K562 (cell line): ENCODE data around the gene PDF. TPM values are rescaled to one million over a fixed set of nuclear protein-coding genes. Genes with fewer than 3 reads are reported as not detected.

Experiments
- ATAC-seq: fragments of 200-7000 bp; cut with Tn5 transposase; 3 replicates; pipeline ENCODE4 v1.9.1; 2020; ENCODE audit warnings: moderate library complexity
- BruUV-seq: library from RNA; stranded (reverse); fragments of 400-500 nt; replicated peaks from 2 replicates; lab custom pipeline; 2021; lab: Mats Ljungman, UMichigan
- CTCF ChIA-PET: fragments of 300-600 bp; formaldehyde crosslinking; extraction: SDS; loops from one replicate; lab custom pipeline; 2021; ENCODE audit warnings: low intra/inter-chr PET ratio; lab: Yijun Ruan, JAX
- POLR2A ChIA-PET: fragments of 300-600, 350-650 bp; sonication (Branson Sonifier 250); formaldehyde crosslinking; extraction: SDS; loops from one replicate; lab custom pipeline; 2021; ENCODE audit warnings: antibody characterized with exemption, inconsistent platforms; lab: Yijun Ruan, JAX
- DNase-seq, 4 experiments: peaks; one replicate each; pipeline versions ENCODE4 v3.0.0 to v3.0.0-alpha.2; 2011 to 2018; ENCODE audit warnings: low spot score in 3 of 4, mixed read lengths in 3 of 4; ENCODE audit errors: extremely low read depth in 1 of 4
- FAIRE-seq: peaks from 2 replicates; lab custom pipeline; 2011; peaks lifted over from hg19 to GRCh38; lab: Jason Lieb, UNC
- H2AFZ ChIP-seq: 2 replicates; pipeline ENCODE4 v1.6.0; 2011; ENCODE audit warnings: low read depth, low read length, control low read depth, inconsistent platforms
- H3K27ac ChIP-seq: fragments of 200-600 bp; 3 replicates; pipeline ENCODE4 v1.8.0; 2011; ENCODE audit warnings: low read depth, mild to moderate bottlenecking, control low read depth, inconsistent platforms, low read length, moderate library complexity, mixed read lengths; ENCODE audit errors: extremely low read depth
- H3K27me3 ChIP-seq, 2 experiments: fragments of 300-600 bp in 1 of 2; 2 replicates in 1 of 2; 3 replicates in 1 of 2; pipeline versions ENCODE4 v1.6.0 to v1.8.0; 2011; ENCODE audit warnings: inconsistent platforms in 2 of 2, low read length in 2 of 2, mild to moderate bottlenecking in 1 of 2, mixed read lengths in 1 of 2, moderate library complexity in 1 of 2; ENCODE audit not compliant: control insufficient read depth in 2 of 2, insufficient read depth in 2 of 2
- H3K36me3 ChIP-seq: fragments of 300-600 bp; 3 replicates; pipeline ENCODE4 v1.8.0; 2011; ENCODE audit warnings: mild to moderate bottlenecking, low read length, inconsistent platforms; ENCODE audit not compliant: control insufficient read depth, insufficient read depth
- H3K4me1 ChIP-seq, 2 experiments: fragments of 200-600 bp in 1 of 2; replicated peaks in 1 of 2; 2 replicates in 1 of 2; 3 replicates in 1 of 2; pipeline versions ENCODE4 v1.5.1 to v1.8.0; 2011; ENCODE audit warnings: inconsistent platforms in 2 of 2, low read length in 2 of 2, mild to moderate bottlenecking in 1 of 2, mixed read lengths in 1 of 2, moderate library complexity in 1 of 2; ENCODE audit not compliant: control insufficient read depth in 2 of 2, insufficient read depth in 2 of 2
- H3K4me2 ChIP-seq: 2 replicates; pipeline ENCODE4 v1.6.1; 2011; ENCODE audit warnings: low read length, control low read depth, inconsistent platforms, mixed read lengths; ENCODE audit not compliant: insufficient read depth
- H3K4me3 ChIP-seq: fragments of 200-600 bp; sonication (generic), shearing (Covaris generic); 2 replicates; pipeline ENCODE4 v1.5.1; 2016; ENCODE audit warnings: control low read depth, inconsistent platforms
- H3K79me2 ChIP-seq: fragments of 200-600 bp; 3 replicates; pipeline ENCODE4 v1.8.0; 2011; ENCODE audit warnings: low read length, inconsistent platforms; ENCODE audit not compliant: control insufficient read depth, insufficient read depth
- H3K9ac ChIP-seq, 2 experiments: 2 replicates each; pipeline versions ENCODE4 v1.6.0 to v1.6.1; 2011; ENCODE audit warnings: low read depth in 2 of 2, low read length in 2 of 2, control low read depth in 1 of 2, inconsistent platforms in 1 of 2, mild to moderate bottlenecking in 1 of 2, mixed read lengths in 1 of 2; ENCODE audit not compliant: insufficient read depth in 1 of 2
- H3K9me1 ChIP-seq: one replicate; pipeline ENCODE4 v1.6.0; 2011; ENCODE audit warnings: inconsistent platforms, mild to moderate bottlenecking, low read length, moderate library complexity; ENCODE audit not compliant: control insufficient read depth, insufficient read depth
- H3K9me3 ChIP-seq: replicated peaks from 2 replicates; pipeline ENCODE4 v1.5.1; 2011; ENCODE audit warnings: low read depth, low read length, inconsistent platforms; ENCODE audit not compliant: control insufficient read depth, insufficient read depth
- H4K20me1 ChIP-seq: replicated peaks from 2 replicates; pipeline ENCODE4 v1.6.1; 2011; ENCODE audit warnings: low read length, inconsistent platforms, mixed read lengths; ENCODE audit not compliant: control insufficient read depth, insufficient read depth
- ATF6 ChIP-seq: sonication (generic); formaldehyde crosslinking; IDR thresholded peaks from 2 replicates; pipeline ENCODE4 v1.4.0; 2020; ENCODE audit warnings: mild to moderate bottlenecking, missing genetic modification reagents
- CTCFL ChIP-seq: IDR thresholded peaks from 2 replicates; pipeline ENCODE4 v1.6.1; 2011; ENCODE audit warnings: borderline replicate concordance, low read depth, mild to moderate bottlenecking, moderate library complexity, low read length; ENCODE audit not compliant: insufficient read depth, poor library complexity, severe bottlenecking
- E2F6 ChIP-seq, 2 experiments: IDR thresholded peaks; 2 replicates each; pipeline ENCODE4 v1.6.1; 2011; ENCODE audit warnings: borderline replicate concordance in 1 of 2, control low read depth in 1 of 2, low read depth in 1 of 2, low read length in 1 of 2, mild to moderate bottlenecking in 1 of 2, mixed read lengths in 1 of 2, moderate library complexity in 1 of 2; ENCODE audit not compliant: insufficient read depth in 1 of 2, insufficient read length in 1 of 2, poor library complexity in 1 of 2, severe bottlenecking in 1 of 2; ENCODE audit errors: extremely low read depth in 1 of 2
- FUS ChIP-seq: fragments of 200-400 bp; formaldehyde crosslinking; optimal IDR thresholded peaks from 2 replicates; pipeline ENCODE3; 2017; ENCODE audit warnings: low read depth, low read length
- HNRNPK ChIP-seq: fragments of 200-400 bp; formaldehyde crosslinking; IDR thresholded peaks from one replicate; pipeline ENCODE4 v1.6.1; 2018; ENCODE audit warnings: mild to moderate bottlenecking, low read depth, low read length; ENCODE audit not compliant: poor library complexity, severe bottlenecking
- SMAD2 ChIP-seq: fragments of 150-350 bp; IDR thresholded peaks from 2 replicates; pipeline ENCODE4 v1.6.1; 2014; ENCODE audit warnings: low read depth, mild to moderate bottlenecking, low read length
- ZC3H11A ChIP-seq: IDR thresholded peaks from 2 replicates; pipeline ENCODE4 v1.6.1; 2012; ENCODE audit warnings: low read depth, low read length, improper control_type of control experiment
- ZMIZ1 ChIP-seq, 2 experiments: fragments of 150-350 bp in 1 of 2; IDR thresholded peaks; 2 replicates each; pipeline ENCODE4 v1.6.1; 2012 to 2016; ENCODE audit warnings: low read depth in 2 of 2, low read length in 2 of 2, mild to moderate bottlenecking in 1 of 2, moderate library complexity in 1 of 2
- ZNF23 ChIP-seq: fragments of 250-450 bp; sonication (Bioruptor Pico); IDR thresholded peaks from 2 replicates; pipeline ENCODE4 v1.4.0; 2020; ENCODE audit warnings: mild to moderate bottlenecking
- ZNF408 ChIP-seq: fragments of 250-450 bp; sonication (Bioruptor Pico); IDR thresholded peaks from 2 replicates; pipeline ENCODE4 v1.4.0; 2020; ENCODE audit warnings: low read depth, mild to moderate bottlenecking, moderate library complexity
- ZNF778 ChIP-seq: fragments of 450-650 bp; formaldehyde crosslinking; IDR thresholded peaks from 2 replicates; pipeline ENCODE4 v1.4.0; 2020; ENCODE audit warnings: mild to moderate bottlenecking, moderate library complexity
- WGBS: fragments of 100-300 bp; shearing (Covaris generic); methylation state at CpG from one replicate; pipeline ENCODE4 v1.1.6; 2016; ENCODE audit warnings: low coverage, mixed read lengths; ENCODE audit not compliant: insufficient coverage; ENCODE audit errors: missing lambda C conversion rate; 5-methylcytosine and 5-hydroxymethylcytosine counted together
- in situ Hi-C: fragments of 300-500 bp; cut with MboI; formaldehyde crosslinking; loops from 4 replicates; pipeline ENCODE4 v1.15.0; 2018; ENCODE audit warnings: inconsistent platforms, mixed read lengths
- intact Hi-C: fragments of 100-400 bp; cut with micrococcal nuclease; formaldehyde crosslinking; loops from 2 replicates; pipeline ENCODE4 v1.14.2; 2022
- polyA plus RNA-seq, 8 experiments: library from polyadenylated mRNA; depleted of rRNA in 4 of 8; stranded (reverse) in 5 of 8; unstranded in 3 of 8; fragments of >200 nt; fragmentation: Nextera tagmentation in 2 of 8; fragmentation: Illumina TruSeq in 1 of 8; extraction: Ambion mirVana in 2 of 8; extraction: Trizol in 1 of 8; gene quantifications; 2 replicates each; pipeline versions ENCODE4 v1.2.1 to v1.2.3, GENCODE V29; 2011 to 2014; ENCODE audit warnings: inconsistent platforms in 1 of 8, missing spikeins in 1 of 8
- total RNA-seq, 7 experiments: library from RNA; depleted of rRNA in 6 of 7; stranded (reverse); fragments of >200 nt in 6 of 7; fragmentation: Illumina TruSeq in 2 of 7; extraction: Trizol in 2 of 7; gene quantifications; 2 replicates each; pipeline versions ENCODE4 v1.2.1 to v1.2.3, GENCODE V29; 2011 to 2021; ENCODE audit warnings: low replicate concordance in 1 of 7

PDF gene
- total and polyA plus RNA-seq, 9 of the 15 experiments (the other 6 are each of a cell fraction or from before 2014, with no cell fraction given): 0.15 to 72.4 (median 5.6) TPM

- TF ChIP-seq CTCFL (no peak), E2F6 (IDR thresholded peaks at IDR 0.05; ENCODE audit: borderline replicate concordance in 1 of 2, extremely low read depth in 1 of 2, insufficient read depth in 1 of 2, insufficient read length in 1 of 2, low read depth in 1 of 2, low read length in 1 of 2, poor library complexity in 1 of 2, severe bottlenecking in 1 of 2) (no peak)
Observed at GRCh38 chr16:69283851-69284250, 46.5 kb downstream of the PDF start (continued).

GRCh38 chr16:69277413-69277812 lies 53.0 kb downstream of the PDF start:
- no peak overlapping the region for H2AFZ ChIP-seq
- no peak for FAIRE-seq
- H4K20me1 ChIP-seq: no peaks in the 10 kb centered on the region
- WGBS: 79% methylated on average over 1 of the region's 1 CpG
- H3K4me3 ChIP-seq: no peak overlapping the region
- H3K79me2 ChIP-seq: no peaks in the 10 kb centered on the region
- no peak overlapping the region for H3K9ac ChIP-seq
- H3K27me3 ChIP-seq: no peaks in the 10 kb centered on the region
- H3K36me3 ChIP-seq: no peaks in the 10 kb centered on the region
- H3K4me1 ChIP-seq: no peaks in the 10 kb centered on the region
- no peak overlapping the region for H3K4me2 ChIP-seq
- no TSS peak for BruUV-seq
- ChIA-PET CTCF (no interaction called here), POLR2A (interaction anchor here (1.5 kb wide), 1 partner anchor 66 kb away, joined by 3 read pairs; no protein-coding TSS in a partner anchor)
- intact Hi-C loops: no loop called here
- ATAC-seq: no peak
- no peak for DNase-seq
- in situ Hi-C loops: no loop called here
- H3K9me1 ChIP-seq: no peaks in the 10 kb centered on the region
- H3K9me3 ChIP-seq: no peaks in the 10 kb centered on the region
- H3K27ac ChIP-seq: no peak overlapping the region
- no peak for TF ChIP-seq ZNF408
- no peak for TF ChIP-seq ZC3H11A
- TF ChIP-seq ATF6 (CRISPR knock-in tag): no peak
- no peak for TF ChIP-seq ZNF23 (CRISPR knock-in tag)
- TF ChIP-seq ZNF778 (CRISPR knock-in tag): no peak
- no peak for TF ChIP-seq HNRNPK
- TF ChIP-seq ZMIZ1 (IDR thresholded peaks at IDR 0.05; ENCODE audit: low read depth in 2 of 2, low read length in 2 of 2): no peak
- no peak for TF ChIP-seq FUS
- no peak for TF ChIP-seq SMAD2
